Psoas muscle (tissue), 8 donors: ENCODE measurements around the gene TMTC4. TPM values are rescaled to one million over a fixed set of nuclear protein-coding genes. Genes with fewer than 3 reads are reported as not detected.
A peak's percentile ranks its signal among the peaks of the same experiment; 100 is the strongest.

Experiments used
- ATAC-seq, 4 donors: fragments of 200-7000 bp; cut with Tn5 transposase; one replicate each; pipeline ENCODE4 v1.9.1; 2020; ENCODE audit warnings: moderate library complexity in 3 of 4, mild to moderate bottlenecking in 2 of 4
- DNase-seq, 2 donors: peaks; one replicate each; pipeline ENCODE4 v3.0.0-alpha.2; 2020
- H3K27ac ChIP-seq: fragments of 200-600 bp; one replicate; pipeline ENCODE4 v1.8.0; 2022
- H3K27me3 ChIP-seq, 3 donors: fragments of 200-600 bp in 1 of 3; one replicate each; pipeline versions ENCODE4 v1.6.1 to v1.8.0; 2013 to 2022; ENCODE audit warnings: low read length in 2 of 3, mild to moderate bottlenecking in 2 of 3, moderate library complexity in 1 of 3; ENCODE audit not compliant: insufficient read depth in 3 of 3
- H3K36me3 ChIP-seq, 2 donors: fragments of 200-600 bp in 1 of 2; one replicate each; pipeline versions ENCODE4 v1.6.1 to v1.8.0; 2013 to 2022; ENCODE audit warnings: low read depth in 1 of 2, mild to moderate bottlenecking in 1 of 2, moderate library complexity in 1 of 2; ENCODE audit not compliant: insufficient read depth in 1 of 2
- H3K4me1 ChIP-seq: fragments of 200-600 bp; one replicate; pipeline ENCODE4 v1.8.0; 2022
- H3K4me3 ChIP-seq: fragments of 200-600 bp; one replicate; pipeline ENCODE4 v1.8.0; 2022; ENCODE audit warnings: mild to moderate bottlenecking
- H3K9me3 ChIP-seq: fragments of 200-600 bp; one replicate; pipeline ENCODE4 v1.8.0; 2022
- CTCF ChIP-seq: fragments of 200-600 bp; IDR thresholded peaks from one replicate; pipeline ENCODE4 v1.8.0; 2022; ENCODE audit warnings: antibody characterized with exemption
- WGBS, 3 donors: extraction: QIAGEN DNeasy Blood & Tissue Kit; methylation state at CpG; one replicate each; pipeline versions ENCODE4 v1.1.6 to v1.1.7; 2013; 5-methylcytosine and 5-hydroxymethylcytosine counted together
- intact Hi-C, 2 donors: fragments of 100-400 bp; cut with DNase I; formaldehyde crosslinking; loops; one replicate each; pipeline versions ENCODE4 v1.11.0 to v1.14.2; 2022
- polyA plus RNA-seq, 3 donors: library from polyadenylated mRNA; stranded (reverse); fragments of 200-250 nt; gene quantifications; one replicate each; pipeline ENCODE4 v1.2.3, GENCODE V29; 2013
- total RNA-seq, 4 donors: library from RNA; stranded (reverse); fragmentation: NEBNext Ultra II Directional in 2 of 4; extraction: Animal tissue kit (Norgen Biotek cat#: 25700) in 2 of 4; gene quantifications; one replicate each; pipeline versions ENCODE4 v1.2.1 to v1.2.4, GENCODE V29; 2021 to 2023
- donor health status: healthy with polysubstance abuse.
- donor health status: DM: no; HTN: no; CAD: no; lungs with moderate emphysema.
- donor health status: Bipolar disorder and iron deficiency.
- donor health status: healthy.
- donor health status: DM: yes; HTN: yes; CAD: no.
- donor health status: DM: no; HTN: no; CAD: no.
- donor health status: DM: no; HTN: no; CAD: no.
- donor health status: DM: yes; HTN: yes; CAD: no.

TMTC4 gene
- total and polyA plus RNA-seq, 7 donors, result 3.6 to 10.1 (median 6.9) TPM

GRCh38 chr13:100596516-100596915 lies 78.1 kb downstream of the TMTC4 start:
- intact Hi-C loops, result no loop called here
- ATAC-seq (no peak), DNase-seq (no peak)
- Histone ChIP-seq H3K27me3 (peaks cover 0 to 2% (median 0%) of the 10 kb centered on the region in 3 donors), H3K4me1 (no peaks in the 10 kb centered on the region), H3K36me3 (no peaks in the 10 kb centered on the region), H3K9me3 (no peaks in the 10 kb centered on the region), H3K27ac (no peak overlapping the region), H3K4me3 (no peak overlapping the region)
- no peak for TF ChIP-seq CTCF
- 55 to 72% (median 60%) methylated on average over 2 of the region's 2 CpGs for WGBS, 3 donors

GRCh38 chr13:100594731-100595130 lies 79.9 kb downstream of the TMTC4 start:
- Histone ChIP-seq H3K27me3 (peaks cover 0 to 2% (median 0%) of the 10 kb centered on the region in 3 donors), H3K4me3 (no peak overlapping the region), H3K9me3 (no peaks in the 10 kb centered on the region), H3K36me3 (no peaks in the 10 kb centered on the region), H3K27ac (no peak overlapping the region), H3K4me1 (no peaks in the 10 kb centered on the region)
- DNase-seq (no peak), ATAC-seq (no peak)
- WGBS, 3 donors, result 77 to 89% (median 85%) methylated on average over 4 of the region's 4 CpGs
- no peak for TF ChIP-seq CTCF
- intact Hi-C loops, result no loop called here

- no peak for DNase-seq
- WGBS, 3 donors, result 74 to 84% (median 79%) methylated on average over 9 of the region's 9 CpGs
- Histone ChIP-seq H3K9me3 (no peaks in the 10 kb centered on the region), H3K27me3 (peaks cover 0 to 2% (median 0%) of the 10 kb centered on the region in 3 donors), H3K4me3 (no peak overlapping the region), H3K36me3 (no peaks in the 10 kb centered on the region), H3K27ac (no peak overlapping the region), H3K4me1 (no peaks in the 10 kb centered on the region)
- ATAC-seq, result no peak
- no peak for TF ChIP-seq CTCF
- intact Hi-C loops, result no loop called here
These were observed 80.3 kb downstream of the TMTC4 start for GRCh38 chr13:100594255-100594654.

- Histone ChIP-seq H3K36me3 (no peaks in the 10 kb centered on the region), H3K9me3 (no peaks in the 10 kb centered on the region), H3K4me1 (no peaks in the 10 kb centered on the region), H3K4me3 (peak overlapping the region; percentile 92), H3K27ac (no peak overlapping the region), H3K27me3 (no peaks in the 10 kb centered on the region)
- DNase-seq, result no peak
- 43 to 59% (median 51%) methylated on average over 6 of the region's 6 CpGs for WGBS, 3 donors
- peak in 1 of 4 donors; percentile 20 for ATAC-seq
- intact Hi-C loops, result no loop called here
- TF ChIP-seq CTCF, result no peak
These were observed 85.3 kb downstream of the TMTC4 start for GRCh38 chr13:100589178-100589725.
